PC-9 (cell line): ENCODE measurements around the gene FUBP1. TPM values are rescaled to one million over a fixed set of nuclear protein-coding genes. Genes with fewer than 3 reads are reported as not detected.

Experiments used
- BruUV-seq: library from RNA; stranded (reverse); fragments of 400-500 nt; replicated peaks from 2 replicates; lab custom pipeline; 2021; lab: Mats Ljungman, UMichigan
- CTCF ChIA-PET: fragments of 300-600 bp; sonication (Branson Sonifier 250); formaldehyde crosslinking; loops from one replicate; lab custom pipeline; 2022; ENCODE audit warnings: antibody characterized with exemption; lab: Charles Lee
- POLR2A ChIA-PET: fragments of 300-600 bp; sonication (Branson Sonifier 250); formaldehyde crosslinking; loops from one replicate; lab custom pipeline; 2022; ENCODE audit warnings: antibody characterized with exemption; ENCODE audit not compliant: unreplicated experiment; lab: Charles Lee
- DNase-seq, 2 experiments: peaks; one replicate each; pipeline versions ENCODE4 v3.0.0 to v3.0.0-alpha.2; 2015 to 2022; ENCODE audit warnings: mixed read lengths in 1 of 2
- H2AFZ ChIP-seq: fragments of 200-600 bp; sonication (generic); 2 replicates; pipeline ENCODE4 v1.8.1; 2017; ENCODE audit warnings: antibody characterized with exemption
- H3F3A ChIP-seq: fragments of 200-600 bp; sonication (generic); 2 replicates; pipeline ENCODE4 v1.8.1; 2017; ENCODE audit warnings: antibody characterized with exemption, mild to moderate bottlenecking, low read depth; ENCODE audit not compliant: insufficient read depth
- H3K27ac ChIP-seq: fragments of 200-600 bp; sonication (generic); 2 replicates; pipeline ENCODE4 v1.6.1; 2016; ENCODE audit warnings: mixed run types
- H3K27me3 ChIP-seq: fragments of 200-600 bp; sonication (generic); 2 replicates; pipeline ENCODE4 v1.6.1; 2016; ENCODE audit warnings: low read depth, mixed run types; ENCODE audit not compliant: insufficient read depth
- H3K36me3 ChIP-seq: fragments of 200-600 bp; sonication (generic); 2 replicates; pipeline ENCODE4 v1.6.1; 2016; ENCODE audit warnings: low read depth, mixed run types
- H3K4me1 ChIP-seq: fragments of 200-600 bp; sonication (generic); replicated peaks from 2 replicates; pipeline ENCODE4 v1.6.1; 2016; ENCODE audit warnings: mixed run types; ENCODE audit not compliant: insufficient read depth
- H3K4me2 ChIP-seq: fragments of 200-600 bp; sonication (generic); 2 replicates; pipeline ENCODE4 v1.6.1; 2017; ENCODE audit warnings: mixed run types
- H3K4me3 ChIP-seq: fragments of 200-600 bp; sonication (generic); 2 replicates; pipeline ENCODE4 v1.6.1; 2016; ENCODE audit warnings: mixed run types
- H3K79me2 ChIP-seq: fragments of 200-600 bp; sonication (generic); 2 replicates; pipeline ENCODE4 v1.6.1; 2017; ENCODE audit warnings: low read depth, mixed run types
- H3K9me2 ChIP-seq: fragments of 200-600 bp; sonication (generic); 2 replicates; pipeline ENCODE4 v1.8.1; 2017; ENCODE audit warnings: mild to moderate bottlenecking; ENCODE audit not compliant: insufficient read depth
- H3K9me3 ChIP-seq: fragments of 200-600 bp; sonication (generic); 2 replicates; pipeline ENCODE4 v1.8.1; 2016; ENCODE audit warnings: low read depth; ENCODE audit not compliant: insufficient read depth
- H4K20me1 ChIP-seq: fragments of 200-600 bp; sonication (generic); 2 replicates; pipeline ENCODE4 v1.8.1; 2017; ENCODE audit not compliant: insufficient read depth
- CTCF ChIP-seq: fragments of 200-600 bp; sonication (generic); conservative IDR thresholded peaks from 2 replicates; pipeline ENCODE4 v1.6.1; 2017; ENCODE audit warnings: mixed run types, antibody characterized with exemption, mild to moderate bottlenecking, moderate library complexity
- EZH2 ChIP-seq: fragments of 200-600 bp; sonication (generic); IDR thresholded peaks from 2 replicates; pipeline ENCODE4 v1.8.0; 2017; ENCODE audit warnings: antibody characterized with exemption, low read depth
- intact Hi-C: fragments of 100-400 bp; cut with micrococcal nuclease; formaldehyde crosslinking; loops from one replicate; pipeline ENCODE4 v1.10.0; 2022; ENCODE audit not compliant: unreplicated experiment
- total RNA-seq: library from RNA; stranded (reverse); gene quantifications from 2 replicates; pipeline ENCODE4 v1.2.3, GENCODE V29; 2021

FUBP1 gene
- total RNA-seq, 1 experiment from 2014 or later = 152 TPM

DNA sequence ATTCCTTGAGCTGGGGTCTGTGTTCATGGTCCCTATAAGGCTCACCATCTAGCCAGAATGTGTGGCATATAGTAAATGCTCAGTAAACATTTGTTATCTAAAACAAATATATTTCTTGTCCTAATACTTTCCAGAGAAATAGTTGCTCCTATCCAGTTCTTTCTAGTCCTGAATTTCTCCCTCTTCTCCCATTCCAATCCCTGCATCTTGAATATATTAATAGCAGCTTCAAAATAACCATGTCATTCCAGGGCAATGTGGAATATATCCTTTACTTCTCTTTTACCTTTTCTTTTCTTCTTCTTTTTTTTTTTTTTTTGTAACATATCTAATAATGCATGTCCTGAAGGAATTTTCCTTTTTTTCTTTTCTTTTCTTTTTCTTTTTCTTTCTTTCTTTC, 36.3 kb upstream of the FUBP1 start:
- ChIA-PET POLR2A (no interaction called here), CTCF (interaction anchor here (0.6 to 0.7 kb wide), 2 partner anchors 9 to 264 kb away, joined by 3 read pairs; no protein-coding TSS in a partner anchor)
- Histone ChIP-seq H3K4me3 (no peak overlapping the region), H3K79me2 (peaks cover 13% of the 10 kb centered on the region), H3K27ac (no peak overlapping the region), H3K4me2 (no peak overlapping the region), H3K36me3 (peaks cover 21% of the 10 kb centered on the region), H3K27me3 (no peaks in the 10 kb centered on the region), H2AFZ (no peak overlapping the region), H3K9me2 (no peaks in the 10 kb centered on the region; the same call in 1 of the 2 replicates), H4K20me1 (no peaks in the 10 kb centered on the region), H3K4me1 (no peaks in the 10 kb centered on the region; the same call in 1 of the 2 replicates), H3K9me3 (no peaks in the 10 kb centered on the region), H3F3A (no peaks in the 10 kb centered on the region; the same call in 1 of the 2 replicates)
- no peak for TF ChIP-seq EZH2
- no peak for TF ChIP-seq CTCF
- BruUV-seq = no TSS peak
- intact Hi-C loops = no loop called here
- no peak for DNase-seq

DNA sequence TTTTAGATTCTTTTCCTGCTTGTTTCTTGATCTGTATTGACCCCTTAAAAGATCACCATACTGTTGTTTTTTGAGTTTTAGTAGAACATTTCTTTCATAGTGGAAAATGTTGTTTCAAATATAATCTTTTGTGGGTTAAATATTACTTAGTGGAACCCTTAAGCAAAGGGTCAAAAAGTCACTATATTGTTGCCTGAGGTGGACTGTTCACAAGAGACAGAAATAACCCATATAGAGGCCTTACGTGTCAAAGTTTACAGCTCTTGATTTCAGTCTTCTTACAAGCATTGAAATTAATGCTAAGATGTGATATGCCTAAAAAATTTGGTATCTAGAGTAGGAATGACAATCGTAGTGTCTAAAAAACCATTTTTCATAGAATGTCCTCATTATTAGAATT, 32.2 kb upstream of the FUBP1 start:
- Histone ChIP-seq H3F3A (no peaks in the 10 kb centered on the region; the same call in 1 of the 2 replicates), H2AFZ (no peak overlapping the region), H4K20me1 (no peaks in the 10 kb centered on the region), H3K27ac (no peak overlapping the region), H3K36me3 (peaks cover 17% of the 10 kb centered on the region), H3K4me1 (peaks cover 27% of the 10 kb centered on the region), H3K4me2 (no peak overlapping the region; the same call in 1 of the 2 replicates), H3K9me3 (no peaks in the 10 kb centered on the region), H3K79me2 (peaks cover 52% of the 10 kb centered on the region), H3K27me3 (no peaks in the 10 kb centered on the region), H3K4me3 (no peak overlapping the region), H3K9me2 (no peaks in the 10 kb centered on the region)
- no TSS peak for BruUV-seq
- no peak for DNase-seq
- intact Hi-C loops = no loop called here
- POLR2A ChIA-PET = no interaction called here
- TF ChIP-seq CTCF (no peak), EZH2 (no peak)
- CTCF ChIA-PET = no interaction called here

DNA sequence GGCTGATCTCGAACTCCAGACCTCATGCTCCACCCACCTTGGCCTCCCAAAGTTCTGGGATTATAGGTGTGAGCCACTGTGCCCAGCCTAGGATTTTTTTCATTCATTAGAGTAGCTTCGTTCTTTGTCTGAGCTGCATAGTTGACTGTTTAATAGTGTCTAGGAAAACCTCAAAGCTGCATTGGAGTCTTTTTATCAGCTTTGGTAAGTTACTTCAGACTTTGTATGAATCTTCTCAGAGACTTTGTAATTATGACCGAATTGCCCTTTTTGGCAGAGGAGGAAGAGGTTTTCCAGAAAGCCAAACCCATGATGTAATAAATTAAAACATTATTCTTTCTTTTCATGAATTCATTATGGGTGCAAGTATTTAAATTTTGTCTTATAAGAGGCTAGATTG, 31.0 kb upstream of the FUBP1 start:
- TF ChIP-seq EZH2 (no peak), CTCF (no peak)
- Histone ChIP-seq H3K36me3 (peaks cover 13% of the 10 kb centered on the region), H3K27me3 (no peaks in the 10 kb centered on the region), H3F3A (peaks cover 7% of the 10 kb centered on the region), H3K27ac (no peak overlapping the region), H3K4me1 (peaks cover 30% of the 10 kb centered on the region), H3K9me3 (no peaks in the 10 kb centered on the region), H3K79me2 (peaks cover 64% of the 10 kb centered on the region), H3K4me2 (peak overlapping the region; percentile 79; the same call in 1 of the 2 replicates), H3K4me3 (no peak overlapping the region), H2AFZ (no peak overlapping the region), H3K9me2 (no peaks in the 10 kb centered on the region), H4K20me1 (no peaks in the 10 kb centered on the region)
- BruUV-seq = no TSS peak
- intact Hi-C loops = loop anchor here (5.0 kb wide), 1 partner anchor 62 kb away; no protein-coding TSS in a partner anchor
- ChIA-PET CTCF (no interaction called here), POLR2A (interaction anchor here (0.5 to 0.6 kb wide), 2 partner anchors 38 to 45 kb away, joined by 6 to 7 read pairs; no protein-coding TSS in a partner anchor)
- no peak for DNase-seq
